ENCODE data around the gene CATSPERZ. TPM values are rescaled to one million over a fixed set of nuclear protein-coding genes. Genes with fewer than 3 reads are reported as not detected.

The CATSPERZ gene
- total RNA-seq, 4 donors from 2014 or later: not detected

GRCh38 chr11:64263021-64263946 lies 36.9 kb upstream of the CATSPERZ start:
- intact Hi-C loops (cut with DNase I; ENCODE audit: low total_unique reads): no loop called here
- TF ChIP-seq CTCF (IDR thresholded peaks at IDR 0.05): no peak
- TF ChIP-seq POLR2A (IDR thresholded peaks at IDR 0.05): no peak
- 77 to 84% methylated on average over 19 to 29 of the region's 29 CpGs for WGBS, 2 donors
- H3K4me3 ChIP-seq (ENCODE audit: low read depth, poor library complexity, severe bottlenecking): no peak overlapping the region
- DNase-seq (ENCODE audit: low spot score in 2 of 2): no peak

GRCh38 chr11:64263947-64264317 lies 36.2 kb upstream of the CATSPERZ start:
- intact Hi-C loops (cut with DNase I; ENCODE audit: low total_unique reads): no loop called here
- no peak for TF ChIP-seq CTCF (IDR thresholded peaks at IDR 0.05)
- TF ChIP-seq POLR2A (IDR thresholded peaks at IDR 0.05): no peak
- 91 to 95% methylated on average over 4 to 8 of the region's 8 CpGs for WGBS, 2 donors
- no peak for DNase-seq (ENCODE audit: low spot score in 2 of 2)
- H3K4me3 ChIP-seq (ENCODE audit: low read depth, poor library complexity, severe bottlenecking): no peak overlapping the region

- no peak overlapping the region for H3K4me3 ChIP-seq (ENCODE audit: low read depth, poor library complexity, severe bottlenecking)
- DNase-seq (ENCODE audit: low spot score in 2 of 2): no peak
- intact Hi-C loops (cut with DNase I; ENCODE audit: low total_unique reads): no loop called here
- WGBS, 2 donors: 75 to 84% methylated on average over 10 of the region's 10 CpGs
- no peak for TF ChIP-seq CTCF (IDR thresholded peaks at IDR 0.05)
- no peak for TF ChIP-seq POLR2A (IDR thresholded peaks at IDR 0.05)
Measured at GRCh38 chr11:64264371-64264852, 35.7 kb upstream of the CATSPERZ start.

GRCh38 chr11:64265176-64266160 lies 34.7 kb upstream of the CATSPERZ start:
- intact Hi-C loops (cut with DNase I; ENCODE audit: low total_unique reads): no loop called here
- no peak for DNase-seq (ENCODE audit: low spot score in 2 of 2)
- TF ChIP-seq CTCF (IDR thresholded peaks at IDR 0.05) (no peak), POLR2A (IDR thresholded peaks at IDR 0.05) (no peak)
- WGBS, 2 donors: 94 to 96% methylated on average over 30 to 34 of the region's 35 CpGs
- H3K4me3 ChIP-seq (ENCODE audit: low read depth, poor library complexity, severe bottlenecking): no peak overlapping the region

GRCh38 chr11:64266339-64266738 lies 33.8 kb upstream of the CATSPERZ start:
- no peak overlapping the region for H3K4me3 ChIP-seq (ENCODE audit: low read depth, poor library complexity, severe bottlenecking)
- TF ChIP-seq CTCF (IDR thresholded peaks at IDR 0.05): no peak
- intact Hi-C loops (cut with DNase I; ENCODE audit: low total_unique reads): no loop called here
- 86 to 88% methylated on average over 15 of the region's 15 CpGs for WGBS, 2 donors
- no peak for DNase-seq (ENCODE audit: low spot score in 2 of 2)

Measured in lower leg skin (tissue), 4 donors.